Brain microvascular endothelial cell (primary cell): ENCODE measurements around the gene RNLS.
A peak's percentile ranks its signal among the peaks of the same experiment; 100 is the strongest.

Experiments
- DNase-seq: peaks from one replicate; pipeline ENCODE4 v3.0.0-alpha.2; 2020
- H3K27ac ChIP-seq: fragments of 250-450 bp; sonication (Bioruptor Pico); 2 replicates; pipeline ENCODE4 v1.5.1; 2020; ENCODE audit warnings: mild to moderate bottlenecking, moderate library complexity
- H3K27me3 ChIP-seq: fragments of 250-450 bp; sonication (Bioruptor Pico); replicated peaks from 2 replicates; pipeline ENCODE4 v1.5.1; 2020; ENCODE audit warnings: mild to moderate bottlenecking
- H3K36me3 ChIP-seq: fragments of 250-450 bp; sonication (Bioruptor Pico); replicated peaks from 2 replicates; pipeline ENCODE4 v1.5.1; 2020; ENCODE audit warnings: mild to moderate bottlenecking
- H3K4me3 ChIP-seq: 2 replicates; pipeline ENCODE4 v1.5.1; 2011; ENCODE audit warnings: low read depth, mild to moderate bottlenecking, control low read depth, low read length, moderate library complexity
- CTCF ChIP-seq: IDR thresholded peaks from 2 replicates; pipeline ENCODE4 v1.5.1; 2011; ENCODE audit warnings: low read depth, mild to moderate bottlenecking, moderate library complexity, low read length, control low read depth, inconsistent platforms; ENCODE audit errors: missing control alignments
- in situ Hi-C: cut with HindIII; loops from 2 replicates; pipeline ENCODE4 v1.10.0; 2017; ENCODE audit warnings: low sequenced_read_pairs, low pct_ligation_motif_present

RNLS gene

GRCh38 chr10:88386821-88387773 lies 196.0 kb downstream of the RNLS start:
- Histone ChIP-seq H3K4me3 (no peak overlapping the region), H3K36me3 (no peaks in the 10 kb centered on the region), H3K27ac (peak overlapping the region; percentile 29), H3K27me3 (no peaks in the 10 kb centered on the region)
- no peak for TF ChIP-seq CTCF
- peak; percentile 96 for DNase-seq
- in situ Hi-C loops: loop anchor here (25.0 kb wide), 1 partner anchor 525 kb away; the partner anchor contains the start of genes KLLN and PTEN

- Histone ChIP-seq H3K4me3 (no peak overlapping the region), H3K27ac (peak overlapping the region; percentile 29), H3K27me3 (no peaks in the 10 kb centered on the region), H3K36me3 (no peaks in the 10 kb centered on the region)
- DNase-seq: peak; percentile 14
- in situ Hi-C loops: loop anchor here (25.0 kb wide), 1 partner anchor 524 kb away; the partner anchor contains the start of genes KLLN and PTEN
- TF ChIP-seq CTCF: no peak
Observed at GRCh38 chr10:88386204-88386788, 196.8 kb downstream of the RNLS start.

- no peak for DNase-seq
- H3K4me3 ChIP-seq: no peak overlapping the region
- no peak for TF ChIP-seq CTCF
Observed at GRCh38 chr10:88385601-88386203, 197.4 kb downstream of the RNLS start.

GRCh38 chr10:88383276-88383675 lies 199.8 kb downstream of the RNLS start:
- in situ Hi-C loops: loop anchor here (25.0 kb wide), 1 partner anchor 521 kb away; the partner anchor contains the start of genes KLLN and PTEN
- TF ChIP-seq CTCF: no peak
- H3K4me3 ChIP-seq: no peak overlapping the region
- H3K27me3 ChIP-seq: no peaks in the 10 kb centered on the region
- DNase-seq: no peak
- H3K27ac ChIP-seq: no peak overlapping the region
- H3K36me3 ChIP-seq: no peaks in the 10 kb centered on the region

More at GRCh38 chr10:88385601-88386203, 197.4 kb downstream of the RNLS start:
- no peaks in the 10 kb centered on the region for H3K27me3 ChIP-seq
- no peaks in the 10 kb centered on the region for H3K36me3 ChIP-seq
- no peak overlapping the region for H3K27ac ChIP-seq
- in situ Hi-C loops: loop anchor here (25.0 kb wide), 1 partner anchor 523 kb away; the partner anchor contains the start of genes KLLN and PTEN

- no peaks in the 10 kb centered on the region for H3K27me3 ChIP-seq
- in situ Hi-C loops: loop anchor here (25.0 kb wide), 1 partner anchor 520 kb away; the partner anchor contains the start of genes KLLN and PTEN
- TF ChIP-seq CTCF: no peak
- H3K27ac ChIP-seq: no peak overlapping the region
- no peak for DNase-seq
- no peaks in the 10 kb centered on the region for H3K36me3 ChIP-seq
- H3K4me3 ChIP-seq: no peak overlapping the region
Observed at GRCh38 chr10:88382699-88383098, 200.4 kb downstream of the RNLS start.
